Neural cell (in vitro differentiated cells): Measurements from ENCODE around the gene SPATA46. TPM values are rescaled to one million over a fixed set of nuclear protein-coding genes. Genes with fewer than 3 reads are reported as not detected.

Experiments used
- H2AFZ ChIP-seq: fragments of 200-600, 300-800 bp; sonication (generic), shearing (Covaris generic); 2 replicates; pipeline ENCODE4 v1.6.0; 2014; ENCODE audit warnings: low read depth, mild to moderate bottlenecking, antibody characterized with exemption, low read length, moderate library complexity
- H3F3A ChIP-seq: fragments of 200-600 bp; shearing (Covaris generic); 2 replicates; pipeline ENCODE4 v1.6.1; 2016; ENCODE audit warnings: mild to moderate bottlenecking, moderate library complexity, mixed read lengths, antibody characterized with exemption, low read length; ENCODE audit not compliant: insufficient read depth, poor library complexity, severe bottlenecking
- H3K27ac ChIP-seq: fragments of 200-600, 300-800 bp; sonication (generic), shearing (Covaris generic); 2 replicates; pipeline ENCODE4 v1.5.1; 2014; ENCODE audit warnings: mild to moderate bottlenecking, low read length, moderate library complexity
- H3K27me3 ChIP-seq: fragments of 300-800, 200-600 bp; sonication (generic), shearing (Covaris generic); 2 replicates; pipeline ENCODE4 v1.6.0; 2014; ENCODE audit warnings: mild to moderate bottlenecking, low read depth, low read length, moderate library complexity; ENCODE audit not compliant: insufficient read depth
- H3K36me3 ChIP-seq: fragments of 300-800, 200-600 bp; sonication (generic), shearing (Covaris generic); 2 replicates; pipeline ENCODE4 v1.5.1; 2014; ENCODE audit warnings: mild to moderate bottlenecking, antibody characterized with exemption, low read length, moderate library complexity; ENCODE audit not compliant: insufficient read depth
- H3K4me2 ChIP-seq: fragments of 300-800, 200-600 bp; sonication (generic), shearing (Covaris generic); 2 replicates; pipeline ENCODE4 v1.6.0; 2014; ENCODE audit warnings: mild to moderate bottlenecking, low read length
- H3K4me3 ChIP-seq: fragments of 300-800, 200-600 bp; sonication (generic), shearing (Covaris generic); 2 replicates; pipeline ENCODE4 v1.5.1; 2014; ENCODE audit warnings: mild to moderate bottlenecking, low read length, moderate library complexity
- H3K79me2 ChIP-seq: fragments of 200-600 bp; shearing (Covaris generic); replicated peaks from 2 replicates; pipeline ENCODE4 v1.6.0; 2014; ENCODE audit warnings: mild to moderate bottlenecking, low read length, moderate library complexity; ENCODE audit not compliant: insufficient read depth
- H3K9ac ChIP-seq: fragments of 300-800, 200-600 bp; sonication (generic), shearing (Covaris generic); 2 replicates; pipeline ENCODE4 v1.6.1; 2016; ENCODE audit warnings: mild to moderate bottlenecking, low read length, mixed read lengths
- H3K9me2 ChIP-seq: fragments of 200-600 bp; shearing (Covaris generic); 2 replicates; pipeline ENCODE4 v1.6.1; 2016; ENCODE audit warnings: mild to moderate bottlenecking, low read length, mixed read lengths; ENCODE audit not compliant: insufficient read depth
- H3K9me3 ChIP-seq: fragments of 200-600, 300-800 bp; sonication (generic), shearing (Covaris generic); 2 replicates; pipeline ENCODE4 v1.6.1; 2016; ENCODE audit warnings: mild to moderate bottlenecking, mixed run types, low read length, moderate library complexity, mixed read lengths
- H4K20me1 ChIP-seq: fragments of 200-600 bp; shearing (Covaris generic); 2 replicates; pipeline ENCODE4 v1.6.1; 2016; ENCODE audit warnings: mild to moderate bottlenecking, mixed run types; ENCODE audit not compliant: insufficient read depth
- CTCF ChIP-seq: fragments of 450-650 bp; IDR thresholded peaks from 2 replicates; pipeline ENCODE4 v1.5.1; 2014; ENCODE audit warnings: antibody characterized with exemption, mild to moderate bottlenecking, moderate library complexity; ENCODE audit not compliant: poor library complexity, severe bottlenecking
- EP300 ChIP-seq: fragments of 450-650 bp; conservative IDR thresholded peaks from 2 replicates; pipeline ENCODE4 v1.6.1; 2014; ENCODE audit warnings: antibody characterized with exemption, mild to moderate bottlenecking, moderate library complexity; ENCODE audit not compliant: poor library complexity, severe bottlenecking
- EZH2 ChIP-seq: fragments of 200-600, 300-800 bp; shearing (Covaris generic), sonication (generic); IDR thresholded peaks from 2 replicates; pipeline ENCODE4 v1.6.1; 2014; ENCODE audit warnings: antibody characterized with exemption, low read length, borderline replicate concordance, mild to moderate bottlenecking; ENCODE audit not compliant: insufficient read depth, poor library complexity, severe bottlenecking
- MXI1 ChIP-seq: fragments of 450-650 bp; conservative IDR thresholded peaks from 2 replicates; pipeline ENCODE4 v1.6.1; 2014; ENCODE audit warnings: antibody characterized with exemption, mild to moderate bottlenecking; ENCODE audit not compliant: poor library complexity, severe bottlenecking
- POLR2AphosphoS5 ChIP-seq: IDR thresholded peaks from 2 replicates; pipeline ENCODE4 v1.6.1; 2012
- RAD21 ChIP-seq: fragments of 450-650 bp; conservative IDR thresholded peaks from 2 replicates; pipeline ENCODE4 v1.6.1; 2014; ENCODE audit warnings: antibody characterized with exemption, mild to moderate bottlenecking, moderate library complexity
- REST ChIP-seq: IDR thresholded peaks from 2 replicates; pipeline ENCODE4 v1.6.1; 2012; ENCODE audit warnings: borderline replicate concordance
- SMC3 ChIP-seq: fragments of 450-650 bp; conservative IDR thresholded peaks from 2 replicates; pipeline ENCODE4 v1.6.1; 2014; ENCODE audit warnings: antibody characterized with exemption, mild to moderate bottlenecking, moderate library complexity; ENCODE audit not compliant: poor library complexity
- TAF1 ChIP-seq: IDR thresholded peaks from 2 replicates; pipeline ENCODE4 v1.6.1; 2012; ENCODE audit warnings: low read depth
- polyA plus RNA-seq: library from polyadenylated mRNA; depleted of rRNA; stranded (reverse); fragments of >200 nt; gene quantifications from 2 replicates; pipeline ENCODE4 v1.2.3, GENCODE V29; 2014

The SPATA46 gene
- polyA plus RNA-seq, 1 donor from 2014 or later = not detected

- H4K20me1 ChIP-seq = no peaks in the 10 kb centered on the region
- H3K4me2 ChIP-seq = no peak overlapping the region
- H3K9me2 ChIP-seq = no peaks in the 10 kb centered on the region
- no peak for TF ChIP-seq TAF1
- no peak for TF ChIP-seq POLR2AphosphoS5
- no peak for TF ChIP-seq REST
- TF ChIP-seq MXI1 = no peak
- TF ChIP-seq CTCF = no peak
- no peak for TF ChIP-seq RAD21
- TF ChIP-seq EP300 = no peak
- no peak for TF ChIP-seq SMC3
- TF ChIP-seq EZH2 = no peak
- no peaks in the 10 kb centered on the region for H3K9me3 ChIP-seq
- H2AFZ ChIP-seq = no peak overlapping the region
- H3K36me3 ChIP-seq = no peaks in the 10 kb centered on the region
- H3F3A ChIP-seq = peaks cover 3% of the 10 kb centered on the region
- H3K9ac ChIP-seq = no peak overlapping the region
- no peaks in the 10 kb centered on the region for H3K27me3 ChIP-seq
- no peaks in the 10 kb centered on the region for H3K79me2 ChIP-seq
- no peak overlapping the region for H3K4me3 ChIP-seq
- H3K27ac ChIP-seq = no peak overlapping the region
Observed at GRCh38 chr1:162390396-162391185, 13.9 kb upstream of the SPATA46 start.

GRCh38 chr1:162389971-162390370 is 13.3 kb upstream of the SPATA46 start:
- no peaks in the 10 kb centered on the region for H3K79me2 ChIP-seq
- H4K20me1 ChIP-seq = no peaks in the 10 kb centered on the region
- no peaks in the 10 kb centered on the region for H3K36me3 ChIP-seq
- no peaks in the 10 kb centered on the region for H3K9me3 ChIP-seq
- H3K27ac ChIP-seq = no peak overlapping the region
- H3K9me2 ChIP-seq = no peaks in the 10 kb centered on the region
- no peak overlapping the region for H3K9ac ChIP-seq
- H3F3A ChIP-seq = peaks cover 3% of the 10 kb centered on the region
- no peak for TF ChIP-seq REST
- no peak for TF ChIP-seq CTCF
- no peak for TF ChIP-seq MXI1
- TF ChIP-seq POLR2AphosphoS5 = no peak
- TF ChIP-seq TAF1 = no peak
- no peak overlapping the region for H3K4me3 ChIP-seq
- H3K27me3 ChIP-seq = no peaks in the 10 kb centered on the region
- no peak overlapping the region for H2AFZ ChIP-seq
- H3K4me2 ChIP-seq = no peak overlapping the region
